ENCODE results near the gene MAPT.

- TF ChIP-seq CTCF (IDR thresholded peaks at IDR 0.05; ENCODE audit: borderline replicate concordance, extremely low read depth, low read length, poor library complexity, severe bottlenecking) (no peak), EZH2 (IDR thresholded peaks at IDR 0.05; ENCODE audit: borderline replicate concordance, low read depth, low read length, severe bottlenecking) (no peak)
These were observed 22.7 kb downstream of the MAPT start for GRCh38 chr17:45917081-45917480.
